Large intestine (tissue), 3 donors: Measurements from ENCODE around the gene DENND1A. TPM values are rescaled to one million over a fixed set of nuclear protein-coding genes. Genes with fewer than 3 reads are reported as not detected.

ENCODE experiments used
- DNase-seq, 2 donors: peaks; one replicate each; pipeline versions ENCODE4 v3.0.0 to v3.0.0-alpha.2; 2013
- H3K27ac ChIP-seq: one replicate; pipeline ENCODE4 v1.5.1; 2013; ENCODE audit warnings: low read length
- H3K27me3 ChIP-seq: 2 replicates; pipeline ENCODE4 v1.6.1; 2013; ENCODE audit warnings: low read length; ENCODE audit not compliant: control insufficient read depth, insufficient read depth
- H3K36me3 ChIP-seq: 2 replicates; pipeline ENCODE4 v1.6.1; 2013; ENCODE audit warnings: low read length; ENCODE audit not compliant: control insufficient read depth, insufficient read depth
- H3K4me1 ChIP-seq: one replicate; pipeline ENCODE4 v1.6.1; 2013; ENCODE audit warnings: low read length; ENCODE audit not compliant: control insufficient read depth, insufficient read depth
- H3K4me3 ChIP-seq: one replicate; pipeline ENCODE4 v1.5.1; 2013; ENCODE audit warnings: low read length
- H3K9me3 ChIP-seq: one replicate; pipeline ENCODE4 v1.6.1; 2013; ENCODE audit warnings: mild to moderate bottlenecking, low read depth, low read length, moderate library complexity; ENCODE audit not compliant: control insufficient read depth
- WGBS: methylation state at CpG from one replicate; pipeline ENCODE4 v1.1.5; 2013; ENCODE audit warnings: low lambda C conversion rate; ENCODE audit not compliant: insufficient coverage; 5-methylcytosine and 5-hydroxymethylcytosine counted together
- polyA plus RNA-seq: library from polyadenylated mRNA; unstranded; fragments of 120-200 nt; gene quantifications from one replicate; pipeline ENCODE4 v1.2.1, GENCODE V29; 2013

The DENND1A gene
- polyA plus RNA-seq, 1 donor, result 29.7 TPM

- Histone ChIP-seq H3K4me3 (no peak overlapping the region), H3K9me3 (peaks cover under 1% of the 10 kb centered on the region), H3K36me3 (peaks cover 5% of the 10 kb centered on the region), H3K4me1 (no peaks in the 10 kb centered on the region), H3K27ac (no peak overlapping the region), H3K27me3 (peaks cover 22% of the 10 kb centered on the region)
- DNase-seq, result no peak
- 94% methylated on average over 3 of the region's 3 CpGs for WGBS
These were observed 243.1 kb downstream of the DENND1A start for GRCh38 chr9:123686829-123687192.

GRCh38 chr9:123686131-123686828 lies 243.6 kb downstream of the DENND1A start:
- H3K27me3 ChIP-seq, result peaks cover 22% of the 10 kb centered on the region
- 52% methylated on average over 2 of the region's 5 CpGs for WGBS
- peaks cover 3% of the 10 kb centered on the region for H3K36me3 ChIP-seq
- no peak overlapping the region for H3K4me3 ChIP-seq
- H3K4me1 ChIP-seq, result no peaks in the 10 kb centered on the region
- H3K27ac ChIP-seq, result no peak overlapping the region
- DNase-seq, result peak in 1 of 2 donors; percentile 9
- peaks cover 6% of the 10 kb centered on the region for H3K9me3 ChIP-seq

- DNase-seq, result no peak
- 83% methylated on average over 1 of the region's 2 CpGs for WGBS
- H3K27ac ChIP-seq, result no peak overlapping the region
These were observed 244.3 kb downstream of the DENND1A start for GRCh38 chr9:123685489-123686083.

GRCh38 chr9:123684393-123685149 lies 245.4 kb downstream of the DENND1A start:
- no peak overlapping the region for H3K4me3 ChIP-seq
- no peak overlapping the region for H3K27ac ChIP-seq
- H3K36me3 ChIP-seq, result peaks cover 3% of the 10 kb centered on the region
- no peak for DNase-seq
- WGBS, result 93% methylated on average over 2 of the region's 2 CpGs
- H3K27me3 ChIP-seq, result peaks cover 31% of the 10 kb centered on the region
- H3K9me3 ChIP-seq, result peaks cover 8% of the 10 kb centered on the region
- peaks cover under 1% of the 10 kb centered on the region for H3K4me1 ChIP-seq

More at GRCh38 chr9:123685489-123686083, 244.3 kb downstream of the DENND1A start:
- Histone ChIP-seq H3K27me3 (peaks cover 24% of the 10 kb centered on the region), H3K9me3 (peaks cover 8% of the 10 kb centered on the region), H3K36me3 (peaks cover 3% of the 10 kb centered on the region), H3K4me1 (no peaks in the 10 kb centered on the region), H3K4me3 (no peak overlapping the region)

GRCh38 chr9:123682746-123683145 lies 247.2 kb downstream of the DENND1A start:
- H3K27me3 ChIP-seq, result peaks cover 31% of the 10 kb centered on the region
- WGBS, result no CpG with 5 or more reads among the region's 2 CpGs
- no peak for DNase-seq
- H3K4me1 ChIP-seq, result peaks cover 10% of the 10 kb centered on the region
- no peak overlapping the region for H3K27ac ChIP-seq
- H3K36me3 ChIP-seq, result peaks cover 3% of the 10 kb centered on the region
- H3K4me3 ChIP-seq, result no peak overlapping the region
- H3K9me3 ChIP-seq, result peaks cover 8% of the 10 kb centered on the region

- Histone ChIP-seq H3K4me1 (peaks cover 10% of the 10 kb centered on the region), H3K27me3 (peaks cover 36% of the 10 kb centered on the region), H3K36me3 (peaks cover 3% of the 10 kb centered on the region), H3K4me3 (no peak overlapping the region), H3K9me3 (peaks cover 8% of the 10 kb centered on the region), H3K27ac (no peak overlapping the region)
- DNase-seq, result no peak
- WGBS, result 50% methylated on average over 2 of the region's 8 CpGs
These were observed 249.6 kb downstream of the DENND1A start for GRCh38 chr9:123680352-123680751.

GRCh38 chr9:123679330-123679987 lies 250.5 kb downstream of the DENND1A start:
- peaks cover 31% of the 10 kb centered on the region for H3K27me3 ChIP-seq
- H3K4me3 ChIP-seq, result no peak overlapping the region
- peaks cover 8% of the 10 kb centered on the region for H3K9me3 ChIP-seq
- peaks cover 10% of the 10 kb centered on the region for H3K4me1 ChIP-seq
- 20% methylated on average over 1 of the region's 16 CpGs for WGBS
- no peaks in the 10 kb centered on the region for H3K36me3 ChIP-seq
- DNase-seq, result peak; percentile 24 to 59
- H3K27ac ChIP-seq, result no peak overlapping the region

GRCh38 chr9:123678878-123679329 lies 251.0 kb downstream of the DENND1A start:
- Histone ChIP-seq H3K4me1 (peaks cover 10% of the 10 kb centered on the region), H3K9me3 (peaks cover 11% of the 10 kb centered on the region), H3K27me3 (peaks cover 32% of the 10 kb centered on the region), H3K4me3 (no peak overlapping the region), H3K36me3 (no peaks in the 10 kb centered on the region), H3K27ac (no peak overlapping the region)
- no CpG with 5 or more reads among the region's 5 CpGs for WGBS
- no peak for DNase-seq

- peak; percentile 32 to 82 for DNase-seq
- Histone ChIP-seq H3K9me3 (peaks cover 14% of the 10 kb centered on the region), H3K36me3 (no peaks in the 10 kb centered on the region), H3K27me3 (peaks cover 34% of the 10 kb centered on the region), H3K27ac (no peak overlapping the region), H3K4me1 (peaks cover 10% of the 10 kb centered on the region), H3K4me3 (no peak overlapping the region)
- 0% methylated on average over 1 of the region's 15 CpGs for WGBS
These were observed 251.7 kb downstream of the DENND1A start for GRCh38 chr9:123678038-123678877.
